LNCaP clone FGC (cell line): ENCODE results near the gene PLVAP.

Source experiments
- DNase-seq: peaks from one replicate; pipeline ENCODE4 v3.0.0-alpha.2; 2011; ENCODE audit warnings: low read depth
- H3K4me3 ChIP-seq: 2 replicates; pipeline ENCODE4 v1.5.1; 2011; ENCODE audit warnings: mild to moderate bottlenecking, low read depth, low read length, control low read depth
- CTCF ChIP-seq: IDR thresholded peaks from 2 replicates; pipeline ENCODE4 v1.5.1; 2012; ENCODE audit warnings: mild to moderate bottlenecking; ENCODE audit not compliant: control insufficient read depth, insufficient read depth; ENCODE audit errors: extremely low read depth

PLVAP gene

DNA sequence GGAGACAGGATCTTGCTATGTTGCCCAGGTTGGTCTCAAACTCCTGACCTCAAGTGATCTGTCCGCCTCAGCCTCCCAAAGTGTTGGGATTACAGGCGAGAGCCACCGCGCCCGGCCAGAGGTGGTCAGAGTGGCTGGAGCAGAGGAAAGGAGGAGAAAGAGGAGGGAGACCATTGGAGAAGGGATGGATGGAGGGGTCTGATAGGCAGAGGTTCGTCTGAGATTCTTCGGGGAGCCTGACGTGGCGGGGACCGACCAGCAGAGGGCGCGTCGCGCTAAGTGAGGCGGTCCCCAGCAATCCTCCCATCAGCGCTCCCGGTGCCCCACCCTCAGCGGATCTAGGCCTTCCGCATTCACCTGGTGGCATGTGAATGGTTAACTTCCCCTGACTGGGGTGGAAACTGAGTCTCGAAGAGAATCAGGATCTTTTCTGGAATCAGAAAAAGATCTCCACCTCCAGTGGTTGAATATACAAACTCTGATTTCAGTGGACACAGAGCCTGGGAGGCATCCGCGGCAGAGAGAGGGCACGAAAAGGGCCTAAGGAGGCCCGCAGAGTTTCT is 31.0 kb downstream of the PLVAP start:
- peak; percentile 79 for TF ChIP-seq CTCF
- no peak for DNase-seq
- no peak overlapping the region for H3K4me3 ChIP-seq

- no peak overlapping the region for H3K4me3 ChIP-seq
- no peak for TF ChIP-seq CTCF
- no peak for DNase-seq
Measured at GRCh38 chr19:17341845-17342244, 35.3 kb downstream of the PLVAP start.

DNA sequence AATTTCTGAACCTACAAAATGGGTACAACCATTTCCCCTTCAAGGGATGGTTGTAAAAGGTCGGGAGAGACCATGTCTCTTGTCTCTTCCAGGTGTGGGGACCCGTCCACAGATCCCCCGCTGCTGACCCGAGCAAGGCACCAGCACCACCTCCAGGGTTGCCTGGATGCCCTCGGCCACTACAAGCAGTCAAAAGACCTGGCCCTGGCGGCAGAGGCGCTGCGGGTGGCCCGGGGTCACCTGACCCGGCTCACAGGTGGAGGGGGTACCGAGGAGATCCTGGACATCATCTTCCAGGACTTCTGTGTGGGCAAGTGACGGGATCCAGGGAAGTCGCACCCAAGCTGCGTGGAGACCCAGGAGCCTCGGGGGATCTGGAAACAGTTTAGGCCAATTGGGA is 35.8 kb downstream of the PLVAP start:
- H3K4me3 ChIP-seq, result no peak overlapping the region
- TF ChIP-seq CTCF, result no peak
- no peak for DNase-seq

DNA sequence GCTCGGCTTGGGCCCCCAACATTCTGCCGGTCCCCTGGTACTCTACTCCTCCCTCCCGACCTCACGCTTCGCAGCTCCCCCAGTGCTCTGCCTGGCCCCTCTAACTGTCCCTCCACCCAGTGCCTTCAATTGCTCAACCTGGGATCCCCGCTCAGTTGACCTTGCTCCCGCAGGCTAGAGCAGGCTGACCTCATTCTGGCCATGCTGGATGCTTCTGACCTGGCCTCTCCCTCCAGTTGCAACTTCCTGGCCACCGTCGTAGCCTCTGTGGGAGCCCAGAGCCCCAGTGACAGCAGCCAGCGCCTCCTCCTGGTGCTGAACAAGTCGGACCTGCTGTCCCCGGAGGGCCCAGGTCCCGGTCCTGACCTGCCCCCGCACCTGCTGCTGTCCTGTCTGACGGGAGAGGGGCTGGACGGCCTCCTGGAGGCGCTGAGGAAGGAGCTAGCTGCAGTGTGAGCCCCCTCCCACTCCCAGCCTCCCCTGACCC is 36.2 kb downstream of the PLVAP start:
- TF ChIP-seq CTCF, result no peak
- DNase-seq, result no peak
- no peak overlapping the region for H3K4me3 ChIP-seq

DNA sequence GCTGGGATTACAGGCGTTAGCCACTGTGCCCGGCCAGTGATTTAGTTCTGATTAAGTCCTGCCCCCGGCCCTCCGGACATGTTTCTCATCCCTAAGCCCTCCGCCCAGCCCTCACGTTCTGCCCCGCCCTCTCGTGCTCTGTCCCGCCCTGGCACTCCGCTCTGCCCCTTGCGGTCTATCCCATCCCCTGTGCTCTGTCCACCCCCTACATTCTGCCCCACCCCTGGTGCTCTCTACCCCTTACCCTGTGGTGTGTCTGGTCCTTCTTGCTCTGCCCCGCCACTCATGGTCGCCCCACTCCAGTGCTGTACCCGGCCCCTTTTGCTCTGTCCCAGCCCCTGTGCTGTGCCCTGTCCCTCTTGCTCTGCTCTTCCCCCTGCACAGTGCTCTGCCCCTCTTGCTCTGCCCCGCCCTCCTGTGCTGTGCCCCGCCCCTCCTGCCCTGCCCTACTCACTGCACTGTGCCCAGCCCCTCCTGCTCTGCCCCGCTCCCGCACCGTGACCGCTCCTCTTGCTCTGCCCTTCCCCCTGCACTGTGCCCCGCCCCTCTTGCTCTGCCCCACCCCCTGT is 36.8 kb downstream of the PLVAP start:
- no peak for DNase-seq
- H3K4me3 ChIP-seq, result no peak overlapping the region
- TF ChIP-seq CTCF, result no peak

GRCh38 chr19:17339088-17339741 is 37.9 kb downstream of the PLVAP start:
- no peak for TF ChIP-seq CTCF
- H3K4me3 ChIP-seq, result no peak overlapping the region
- no peak for DNase-seq
